Ammon's horn (tissue), 1 donor: ENCODE data around the gene ST6GALNAC6.

Experiments
- DNase-seq: peaks from one replicate; pipeline ENCODE4 v3.0.0-alpha.2; 2016; ENCODE audit warnings: low spot score

ST6GALNAC6 gene, protein sequence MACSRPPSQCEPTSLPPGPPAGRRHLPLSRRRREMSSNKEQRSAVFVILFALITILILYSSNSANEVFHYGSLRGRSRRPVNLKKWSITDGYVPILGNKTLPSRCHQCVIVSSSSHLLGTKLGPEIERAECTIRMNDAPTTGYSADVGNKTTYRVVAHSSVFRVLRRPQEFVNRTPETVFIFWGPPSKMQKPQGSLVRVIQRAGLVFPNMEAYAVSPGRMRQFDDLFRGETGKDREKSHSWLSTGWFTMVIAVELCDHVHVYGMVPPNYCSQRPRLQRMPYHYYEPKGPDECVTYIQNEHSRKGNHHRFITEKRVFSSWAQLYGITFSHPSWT

GRCh38 chr9:127899128-127899943, at the start of gene ST6GALNAC6:
ST6GALNAC6 (minus strand) TSS chr9:127899603; CDS start chr9:127897981, 1,622 bp downstream.
- DNase-seq: peak; percentile 78

DNA sequence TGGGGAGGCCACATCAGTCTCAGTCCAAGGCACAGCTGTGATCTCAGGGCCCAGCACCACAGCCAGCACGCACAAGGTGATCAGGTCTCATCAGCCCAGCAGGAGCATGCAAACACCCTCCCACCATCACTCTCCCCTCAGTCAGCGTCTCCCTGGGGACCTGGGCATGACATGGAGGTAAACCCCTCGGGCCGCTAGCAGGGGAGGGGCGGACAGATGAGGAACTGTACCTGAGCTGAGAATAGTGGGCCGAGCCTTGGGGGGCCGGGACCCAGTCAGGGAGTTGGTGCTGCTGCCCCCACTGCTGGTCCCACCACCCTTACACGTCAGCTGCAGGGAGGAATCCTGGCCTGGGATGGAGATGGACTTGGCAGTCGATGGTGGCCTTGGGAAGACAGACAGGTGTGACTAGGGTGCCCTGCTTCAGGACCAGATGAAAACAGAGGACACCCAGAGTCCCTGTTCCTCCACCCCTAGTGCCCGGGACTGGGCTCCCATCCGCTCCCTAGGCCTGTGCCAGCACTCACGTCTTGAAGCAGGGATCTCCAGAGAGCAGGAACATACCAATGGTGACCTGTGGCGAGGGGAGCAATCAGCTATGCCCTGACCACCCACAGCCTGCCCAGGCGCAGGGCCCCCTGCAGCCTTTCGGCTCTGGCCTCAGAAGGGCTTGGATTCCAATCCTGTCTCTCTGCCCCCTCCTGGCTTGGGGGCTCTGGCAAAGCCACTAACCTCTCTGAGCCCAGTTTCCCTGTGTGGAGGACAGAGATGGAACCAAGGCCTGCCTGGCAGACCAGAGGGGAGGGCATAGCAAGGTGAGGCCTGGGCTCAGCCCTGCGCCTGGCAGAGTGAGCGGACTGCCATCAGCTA, 48.7 kb upstream of the ST6GALNAC6 start:
- no peak for DNase-seq

DNA sequence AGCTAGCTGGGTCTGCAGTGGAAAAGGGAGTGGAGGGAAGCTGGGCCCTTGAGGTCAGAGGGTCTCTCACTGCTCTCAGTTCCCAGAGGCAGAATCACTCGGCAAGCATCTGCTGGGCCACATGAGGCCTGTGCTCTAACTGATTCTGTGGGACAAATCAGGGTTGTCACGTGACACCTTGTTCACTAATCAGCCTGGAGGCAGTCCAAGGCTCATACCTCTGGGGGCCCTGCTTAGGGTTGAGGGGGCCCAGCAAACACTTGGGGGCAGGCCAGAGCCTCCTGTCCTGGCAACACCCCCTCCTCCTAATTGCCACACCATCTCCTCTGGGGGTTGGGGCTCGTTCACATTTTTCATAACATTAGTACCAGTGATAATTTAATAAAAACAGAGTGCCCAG, 47.3 kb upstream of the ST6GALNAC6 start:
- no peak for DNase-seq

DNA sequence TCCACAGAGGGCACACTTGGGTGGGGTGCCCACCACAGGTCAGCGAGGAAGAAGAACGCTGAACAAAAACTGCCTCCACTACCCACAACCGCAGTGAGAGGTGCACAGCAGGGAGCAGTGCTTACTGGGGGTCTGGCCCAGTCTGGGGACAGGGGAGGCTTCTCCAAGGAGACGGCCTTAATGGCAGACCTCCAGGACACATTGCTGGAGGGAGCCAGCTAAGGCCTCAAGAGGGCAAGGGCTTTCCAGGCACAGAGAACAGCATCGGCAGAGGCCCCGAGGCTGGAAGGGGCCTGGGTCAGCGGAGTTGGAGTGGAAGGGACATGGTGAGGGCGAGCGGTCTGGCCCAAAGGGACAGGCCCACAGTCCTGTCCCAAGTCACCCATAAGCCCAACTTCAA, 46.5 kb upstream of the ST6GALNAC6 start:
- DNase-seq: no peak

DNA sequence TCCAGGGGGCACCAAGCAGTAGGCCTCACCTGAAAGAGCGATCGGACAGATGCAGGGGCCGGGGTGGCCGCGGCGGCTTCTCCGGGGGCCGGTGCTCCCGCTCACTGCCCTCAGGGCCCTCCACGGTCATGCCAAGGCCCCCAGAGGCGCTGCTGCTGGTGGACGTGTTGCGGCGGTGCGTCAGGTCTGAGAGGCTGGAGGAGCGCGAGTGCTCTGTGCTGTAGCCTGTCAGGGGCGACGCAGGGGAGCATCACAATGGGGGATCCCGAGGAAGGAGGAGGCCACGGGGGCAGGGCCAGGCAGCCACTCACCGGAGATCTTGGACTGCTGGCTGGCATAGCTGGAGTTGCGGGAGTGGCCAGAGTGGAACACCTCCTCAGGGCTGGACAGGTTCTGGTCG, 45.9 kb upstream of the ST6GALNAC6 start:
- DNase-seq: no peak

DNA sequence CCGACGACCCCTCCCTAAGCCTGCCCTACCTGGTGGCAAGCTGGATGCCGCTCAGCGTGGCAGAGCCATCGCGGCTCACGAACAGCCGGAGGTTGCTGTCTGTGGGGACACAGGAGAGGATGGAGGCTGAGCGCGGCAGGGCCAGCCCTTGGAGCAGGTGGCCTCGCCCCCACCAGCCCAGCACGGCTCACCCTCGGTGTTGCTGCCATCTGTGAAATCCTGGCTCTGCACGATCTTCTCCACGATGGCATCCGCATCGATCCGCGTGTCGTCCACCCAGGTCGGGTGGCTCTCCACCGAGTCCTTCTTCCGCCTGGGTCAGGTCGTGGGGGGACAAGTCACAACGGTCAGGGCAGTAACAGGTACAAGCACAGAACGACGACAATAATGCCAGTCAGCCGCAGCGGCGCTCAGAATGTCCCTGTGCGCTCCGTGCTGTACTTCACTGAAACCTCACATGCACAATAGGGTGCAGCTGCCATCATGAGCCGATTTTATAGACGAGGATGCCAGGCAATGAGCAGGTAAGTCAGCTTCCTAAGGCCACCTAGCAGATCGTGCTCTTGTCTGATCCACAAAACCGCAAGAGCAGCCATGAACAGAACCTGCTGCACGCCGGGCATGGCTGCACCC, 45.3 kb upstream of the ST6GALNAC6 start:
- DNase-seq: no peak

- DNase-seq: peak; percentile 96
Observed at GRCh38 chr9:127943731-127944144, 44.3 kb upstream of the ST6GALNAC6 start.

GRCh38 chr9:127943011-127943662, 43.7 kb upstream of the ST6GALNAC6 start:
- no peak for DNase-seq

DNA sequence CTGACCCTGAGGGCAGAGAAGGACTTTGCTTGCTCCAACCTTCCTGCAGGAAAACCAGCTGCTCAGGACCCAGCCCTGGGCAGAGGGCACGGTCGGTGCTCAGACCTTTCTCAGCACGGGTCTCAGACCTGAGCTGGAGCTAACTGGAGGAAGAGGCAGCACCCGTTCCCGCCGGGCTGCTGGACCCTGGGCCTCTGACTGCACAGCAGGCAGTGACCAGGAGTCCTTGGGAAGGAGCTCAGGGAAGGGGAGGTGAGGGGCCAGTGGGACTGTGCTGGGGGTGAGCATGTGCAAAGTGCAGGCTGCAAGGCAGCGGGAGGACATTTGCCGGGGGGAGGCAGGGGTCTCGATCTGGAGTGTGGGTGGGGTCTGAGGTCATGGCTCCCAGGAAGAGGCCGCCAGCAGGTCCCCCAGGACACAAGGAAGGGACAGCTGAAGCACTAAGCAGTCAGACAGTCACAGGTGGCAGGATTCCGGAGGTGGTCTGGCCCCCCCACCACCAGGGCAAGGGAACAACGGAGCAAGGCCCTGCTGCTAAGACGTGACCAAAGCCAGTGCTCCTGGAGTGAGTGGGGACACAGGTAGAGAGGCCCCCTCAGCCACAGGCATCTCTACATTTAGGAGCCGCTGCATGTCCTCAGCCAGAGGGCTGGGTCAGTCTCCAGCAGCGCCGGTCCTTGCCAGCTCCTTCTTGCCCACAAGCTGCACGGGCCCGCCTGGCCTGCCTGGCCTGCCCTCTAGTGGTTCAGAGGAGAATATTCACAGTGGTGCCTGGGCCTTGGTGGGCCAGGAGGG, 43.0 kb upstream of the ST6GALNAC6 start:
- peak; percentile 83 for DNase-seq

- DNase-seq: no peak
Observed at GRCh38 chr9:127941961-127942215, 42.5 kb upstream of the ST6GALNAC6 start.

DNA sequence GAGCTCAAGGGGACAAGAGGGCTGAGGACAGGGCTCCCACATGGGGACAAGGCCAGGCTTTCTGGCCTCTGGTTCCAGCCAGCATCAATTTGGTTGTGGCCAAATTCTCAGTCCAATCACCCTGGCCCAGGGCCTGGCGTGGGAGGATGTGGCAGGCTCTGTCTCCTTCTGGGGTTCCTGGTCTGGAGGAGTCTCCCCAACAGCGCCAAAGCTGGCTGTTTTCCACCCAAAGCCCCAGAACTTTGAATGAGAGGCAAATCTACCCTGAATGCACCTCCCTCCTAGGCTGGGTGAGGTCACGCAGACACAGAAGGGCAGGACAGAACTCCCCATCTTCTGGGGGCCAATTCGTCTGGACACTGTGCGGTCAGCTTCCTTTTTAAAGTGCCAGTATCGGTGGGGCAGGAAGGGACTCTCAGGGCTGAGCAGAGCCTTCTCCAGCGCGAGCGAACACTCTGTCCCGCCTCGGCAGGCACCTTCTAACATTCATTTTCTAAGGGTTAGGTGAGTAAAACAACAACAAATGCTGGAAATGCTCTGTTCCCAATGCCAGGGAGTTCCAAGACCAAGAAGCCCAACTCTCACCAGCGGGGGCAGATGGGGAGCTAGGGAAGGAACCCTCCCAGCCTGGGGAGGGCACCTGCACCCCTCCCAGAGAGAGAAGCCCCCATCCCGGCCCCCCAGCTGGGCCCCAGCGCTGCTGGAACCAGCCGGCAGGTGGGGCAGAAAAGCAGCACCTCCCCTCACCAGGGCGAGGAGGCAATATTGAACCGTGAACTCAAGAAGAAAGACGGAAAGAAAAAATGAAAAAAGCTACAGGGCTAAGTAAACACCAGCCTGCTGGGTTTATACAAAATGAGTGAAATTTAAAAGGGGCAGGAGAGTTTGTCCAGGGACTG, 41.9 kb upstream of the ST6GALNAC6 start:
- no peak for DNase-seq

GRCh38 chr9:127940593-127940992, 41.2 kb upstream of the ST6GALNAC6 start:
- DNase-seq: no peak

DNA sequence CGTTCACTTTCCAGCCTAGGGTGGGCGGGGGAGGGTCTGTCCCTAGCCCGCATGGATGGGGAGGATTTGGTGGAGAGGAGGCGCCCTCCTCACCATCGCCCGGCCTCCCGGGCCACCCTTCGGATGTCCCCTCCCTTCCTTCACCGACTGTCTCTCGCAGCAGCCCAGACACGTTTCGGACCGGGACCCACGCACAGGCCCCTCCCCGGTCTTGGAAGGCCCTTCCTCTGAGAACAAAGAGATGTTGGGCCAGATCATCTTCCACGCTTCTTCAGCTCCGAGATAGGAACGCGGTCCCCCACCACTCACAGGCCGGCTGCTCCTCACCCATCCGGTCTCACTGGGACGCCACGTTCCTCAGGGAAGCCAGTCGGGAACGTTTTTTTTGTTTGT, 38.9 kb upstream of the ST6GALNAC6 start:
- DNase-seq: no peak

DNA sequence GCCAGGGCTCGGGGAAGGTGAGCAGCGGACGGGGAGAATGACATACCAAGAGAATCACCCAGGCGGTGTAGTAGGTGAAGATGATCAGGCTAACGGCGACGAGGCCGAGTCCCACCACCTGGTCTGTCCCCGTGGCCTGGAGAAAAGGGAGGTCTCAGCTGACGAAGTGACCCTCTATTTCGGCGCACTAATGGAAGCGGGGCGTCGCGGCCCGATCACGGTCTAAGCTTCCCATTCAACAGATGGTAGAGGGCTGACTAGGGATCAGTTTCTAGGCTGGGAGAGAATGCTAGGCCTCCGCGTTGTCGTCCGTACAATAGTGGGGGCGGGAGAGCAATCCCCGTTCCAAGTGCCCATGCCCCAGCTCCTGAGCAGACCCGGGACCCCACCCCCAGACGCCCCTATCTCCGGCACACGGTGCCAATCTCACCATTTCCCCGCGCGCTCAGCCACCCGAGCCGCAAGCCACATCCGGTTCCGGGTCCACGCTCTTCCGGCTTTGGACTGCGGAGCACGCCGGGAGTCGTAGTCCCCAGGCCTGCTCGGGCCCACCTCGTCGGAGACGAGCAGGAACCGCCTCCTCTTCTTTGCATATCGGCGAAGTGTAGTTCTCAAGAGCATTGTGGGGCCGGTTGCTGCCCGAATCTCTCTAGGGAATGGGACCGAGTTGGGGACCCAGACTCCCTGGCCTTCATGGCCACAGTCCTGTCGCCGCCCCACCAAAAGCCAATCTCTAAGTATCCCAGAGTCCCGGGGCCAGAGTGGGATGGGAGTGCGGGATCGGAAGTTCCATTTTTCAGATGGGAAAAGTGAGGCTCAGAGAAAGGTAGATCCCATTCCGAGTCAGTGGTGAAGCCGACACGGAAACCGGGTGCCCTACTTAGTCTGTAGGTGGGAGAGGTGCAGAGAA, 38.2 kb upstream of the ST6GALNAC6 start, which contains the start of gene DPM2:
DPM2 (minus strand) TSS at position 467 of the 910 bp plus-strand sequence; CDS start at position 433, 34 bp downstream.
- peak; percentile 91 for DNase-seq

DNA sequence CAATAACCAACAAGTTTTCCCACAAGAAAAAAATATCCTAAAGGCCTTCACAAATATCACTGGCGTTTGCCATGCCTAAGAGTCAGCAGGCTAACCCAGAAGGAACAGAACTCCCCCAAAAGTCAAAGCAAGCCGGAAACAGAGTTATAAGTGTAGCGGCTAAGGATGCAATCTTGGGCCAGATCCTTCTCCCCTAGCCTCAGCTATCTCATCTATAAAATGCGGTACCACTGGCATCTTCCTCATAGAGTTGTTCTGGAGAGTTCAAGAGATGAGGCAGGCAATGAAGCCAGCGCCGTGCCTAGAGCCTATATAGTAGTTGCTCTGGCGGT, 37.6 kb upstream of the ST6GALNAC6 start:
- DNase-seq: no peak

DNA sequence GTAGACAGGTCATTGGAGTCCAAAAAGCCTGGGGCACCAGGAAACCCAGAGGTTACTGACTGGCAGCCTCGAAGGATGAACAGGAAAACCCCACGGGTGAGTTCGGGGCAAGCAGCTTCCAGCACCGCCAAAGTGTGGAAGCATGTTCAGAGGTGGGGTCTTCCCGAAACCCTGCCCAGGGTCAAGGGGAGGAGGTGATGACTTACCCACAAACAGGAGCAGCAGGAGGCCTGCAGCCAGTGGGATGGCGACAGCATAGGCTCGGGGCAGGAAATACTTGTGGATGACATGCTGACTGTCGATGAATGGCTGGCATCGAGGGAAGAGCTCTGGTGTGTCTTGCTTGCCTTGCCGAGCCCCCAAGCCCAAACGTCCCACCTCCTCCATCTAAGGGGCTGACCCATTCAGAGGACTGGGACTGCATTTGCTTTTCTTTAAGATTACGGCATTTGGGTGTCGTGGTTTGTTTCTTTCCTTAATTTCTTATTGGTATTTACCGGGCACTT, 37.0 kb upstream of the ST6GALNAC6 start:
- DNase-seq: no peak

GRCh38 chr9:127935765-127936221, 36.4 kb upstream of the ST6GALNAC6 start:
- DNase-seq: no peak

DNA sequence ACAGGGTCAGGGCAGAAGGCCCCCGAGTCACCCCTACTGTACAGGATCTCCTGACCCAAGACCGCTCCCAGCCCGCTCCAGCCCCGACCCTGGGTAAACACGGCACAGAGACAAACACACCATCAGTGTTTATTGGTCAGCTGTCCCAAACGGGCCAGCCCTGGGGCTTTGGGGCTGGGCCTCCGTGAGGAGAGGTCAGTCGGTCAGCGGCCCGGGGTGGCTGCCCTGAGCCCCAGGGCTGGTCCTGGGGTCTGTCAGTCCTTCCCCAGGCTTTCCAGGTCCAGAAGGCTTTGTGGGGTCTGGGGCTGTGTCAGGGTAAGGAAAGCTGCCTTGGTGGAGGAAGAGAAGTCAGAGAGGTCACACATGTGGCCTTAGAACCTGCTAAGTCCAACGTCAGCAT, 35.6 kb upstream of the ST6GALNAC6 start:
- DNase-seq: no peak
